Renal cortical epithelial cell (primary cell): ENCODE results near the gene TVP23B. TPM values are rescaled to one million over a fixed set of nuclear protein-coding genes. Genes with fewer than 3 reads are reported as not detected.
"Not testable (repeated sequence)": the region's sequence is repeated elsewhere in the genome, so short reads cannot be mapped to it uniquely, and the experiment has no call there.

Source experiments
- DNase-seq: peaks from one replicate; pipeline ENCODE4 v3.0.0-alpha.2; 2011; ENCODE audit warnings: low read depth
- total RNA-seq: library from RNA; depleted of rRNA; stranded (reverse); fragments of >200 nt; gene quantifications from 2 replicates; pipeline ENCODE4 v1.2.3, GENCODE V29; 2014

TVP23B gene
- total RNA-seq, 1 donor from 2014 or later = 83.1 TPM

- DNase-seq = not testable (repeated sequence)
Measured at GRCh38 chr17:18791402-18791801, 10.4 kb downstream of the TVP23B start.

GRCh38 chr17:18794841-18795240 lies 13.9 kb downstream of the TVP23B start:
- DNase-seq = not testable (repeated sequence)

- DNase-seq = not testable (repeated sequence)
Measured at GRCh38 chr17:18796887-18797286, 15.9 kb downstream of the TVP23B start.

GRCh38 chr17:18803458-18804245 lies 22.7 kb downstream of the TVP23B start:
- DNase-seq = not testable (repeated sequence)

- DNase-seq = not testable (repeated sequence)
Measured at GRCh38 chr17:18815924-18816323, 34.9 kb downstream of the TVP23B start.

GRCh38 chr17:18816489-18817371 lies 35.7 kb downstream of the TVP23B start:
- DNase-seq = peak; percentile 77

- not testable (repeated sequence) for DNase-seq
Measured at GRCh38 chr17:18821430-18821829, 40.4 kb downstream of the TVP23B start.

- DNase-seq = not testable (repeated sequence)
Measured at GRCh38 chr17:18827613-18828012, 46.6 kb downstream of the TVP23B start.

- DNase-seq = no peak
Measured at GRCh38 chr17:18848501-18848900, 67.5 kb downstream of the TVP23B start.

GRCh38 chr17:18850679-18851078 lies 69.7 kb downstream of the TVP23B start:
- no peak for DNase-seq

GRCh38 chr17:18851201-18851600 lies 70.2 kb downstream of the TVP23B start:
- DNase-seq = no peak

GRCh38 chr17:18854956-18855355 lies 74.0 kb downstream of the TVP23B start:
- DNase-seq = no peak

- peak; percentile 91 for DNase-seq
Measured at GRCh38 chr17:18855831-18856569, 75.0 kb downstream of the TVP23B start.

Other genes starting within 250 kb of the TVP23B start
- gene TBC1D28, start 136.8 kb upstream of the TVP23B start, total RNA-seq = not detected in 2 replicates
- gene FOXO3B, start 98.9 kb upstream of the TVP23B start, total RNA-seq = 1.2 and 2.6 TPM in 2 replicates
- 0.05 TPM in 1 of 2 replicates, not detected in the other for gene FBXW10, start 37.1 kb upstream of the TVP23B start, total RNA-seq
- gene PRPSAP2, start 76.9 kb downstream of the TVP23B start, total RNA-seq = 32.8 and 38.4 TPM in 2 replicates
- 0.50 and 0.87 TPM in 2 replicates for gene SLC5A10, start 171.0 kb downstream of the TVP23B start, total RNA-seq
- gene FAM83G, start 223.6 kb downstream of the TVP23B start, total RNA-seq = 16.8 and 17.9 TPM in 2 replicates